GM18517 (cell line): ENCODE results near the gene NRCAM.
A peak's percentile ranks its signal among the peaks of the same experiment; 100 is the strongest.

Experiments
- ATAC-seq: cut with Tn5 transposase; IDR thresholded peaks from one replicate; pipeline ENCODE4 v1.9.1; 2021; ENCODE audit warnings: mild to moderate bottlenecking, moderate library complexity; ENCODE audit not compliant: unreplicated experiment

Gene NRCAM

DNA sequence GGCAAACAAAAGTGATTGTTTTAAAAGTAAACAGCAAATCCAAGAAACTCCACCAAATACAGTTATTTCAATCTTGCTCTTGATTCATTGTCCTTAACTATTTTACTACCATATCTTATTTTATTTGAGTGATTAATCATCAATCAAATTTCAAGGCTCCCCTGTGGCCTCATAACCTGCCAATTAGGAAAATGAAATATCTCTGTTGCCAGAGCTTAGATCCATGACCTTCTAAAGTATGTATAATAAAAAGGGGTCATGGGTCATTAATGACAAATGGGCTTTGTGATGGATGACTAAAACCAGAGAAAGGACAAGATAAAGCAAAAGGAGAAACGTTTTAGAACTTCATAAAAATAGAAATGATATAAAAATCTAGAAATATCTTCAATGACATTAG lies 28.5 kb downstream of the NRCAM start:
- no peak for ATAC-seq

- ATAC-seq, result no peak
Measured at GRCh38 chr7:108425714-108426275, 30.4 kb downstream of the NRCAM start.

- no peak for ATAC-seq
Measured at GRCh38 chr7:108424013-108424412, 32.2 kb downstream of the NRCAM start.

DNA sequence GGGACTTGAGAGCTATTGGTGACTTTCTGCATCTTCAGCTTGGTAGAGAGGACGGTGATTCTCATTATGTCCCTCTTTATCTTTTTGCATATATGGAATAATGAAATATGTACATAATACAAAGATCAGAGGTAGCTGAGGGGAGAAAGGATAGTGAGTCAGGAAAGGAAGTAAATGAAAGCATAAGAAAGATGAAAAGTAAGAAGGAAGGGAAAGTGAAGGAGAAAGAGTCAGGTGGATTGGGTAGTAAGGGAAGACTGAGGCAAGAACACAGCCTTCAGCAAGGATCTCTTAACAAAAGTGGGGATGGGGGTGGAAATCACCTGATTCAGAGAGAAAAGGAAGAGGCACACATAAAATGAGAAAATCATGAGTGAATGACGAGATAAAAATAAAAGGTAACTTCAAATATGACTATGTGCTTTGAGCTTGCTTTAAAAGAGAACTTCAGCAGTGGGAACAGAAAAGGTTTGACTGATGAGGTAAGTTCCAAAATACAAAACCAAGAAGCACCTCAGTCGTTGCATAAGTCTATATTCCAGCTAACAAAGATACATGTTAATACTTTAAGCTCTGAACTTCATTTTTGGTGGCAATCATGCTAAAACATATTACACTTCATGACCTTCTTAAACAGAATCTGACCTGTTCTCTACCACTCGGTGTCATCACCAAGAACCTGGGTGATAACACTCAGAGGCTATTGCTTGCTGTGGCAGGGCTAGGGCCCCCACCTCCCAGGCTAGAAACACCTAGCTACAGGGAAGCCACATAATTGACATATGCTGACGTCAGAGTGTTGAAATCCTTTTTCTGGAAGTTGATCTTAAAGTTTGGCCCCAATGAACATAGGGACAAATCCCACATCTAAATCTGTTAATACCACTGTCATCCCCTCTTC lies 32.9 kb downstream of the NRCAM start:
- no peak for ATAC-seq

- no peak for ATAC-seq
Measured at GRCh38 chr7:108421720-108422331, 34.4 kb downstream of the NRCAM start.

- ATAC-seq, result no peak
Measured at GRCh38 chr7:108419961-108420908, 36.0 kb downstream of the NRCAM start.

DNA sequence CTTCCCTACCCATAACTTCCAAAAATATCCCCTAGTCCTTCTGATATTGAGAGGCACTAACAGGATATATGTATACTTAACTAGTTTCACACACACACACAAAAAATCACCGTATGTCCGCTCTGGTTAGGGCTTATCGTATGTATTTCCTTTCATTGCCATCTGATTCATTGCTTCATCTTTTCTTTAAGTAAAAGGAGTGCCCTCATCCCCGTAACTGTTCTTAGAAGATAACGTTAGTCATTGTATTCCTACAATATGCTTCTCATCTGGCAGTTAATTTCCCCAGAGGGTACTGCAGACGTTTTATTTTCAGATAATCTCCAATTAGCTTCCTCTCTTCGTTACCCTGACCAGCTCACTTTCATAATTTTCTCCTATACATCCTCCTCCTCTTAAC lies 37.3 kb downstream of the NRCAM start:
- no peak for ATAC-seq

- no peak for ATAC-seq
Measured at GRCh38 chr7:108417926-108418325, 38.3 kb downstream of the NRCAM start.

GRCh38 chr7:108417144-108417543 lies 39.1 kb downstream of the NRCAM start:
- ATAC-seq, result no peak

- peak; percentile 95 for ATAC-seq
Measured at GRCh38 chr7:108415821-108416536, 40.3 kb downstream of the NRCAM start.

DNA sequence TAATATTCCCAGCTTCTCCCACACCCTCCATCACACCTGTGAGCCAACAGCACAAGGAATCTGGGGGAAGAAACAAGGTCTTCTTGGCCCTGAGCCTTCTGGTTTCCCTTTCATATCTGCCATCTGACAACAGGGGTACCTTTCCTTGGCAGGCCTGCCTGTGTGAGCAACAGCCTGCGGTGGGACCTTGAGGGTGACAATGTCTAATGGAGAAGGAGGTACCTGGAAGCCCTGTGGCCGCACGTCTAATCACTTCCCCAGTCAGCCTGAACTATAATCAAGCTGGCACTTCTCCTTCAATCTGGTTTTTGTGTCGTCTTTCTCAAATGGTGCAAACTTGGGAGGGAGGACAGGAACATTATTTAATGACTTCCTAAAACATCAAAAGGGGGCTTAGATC lies 41.2 kb downstream of the NRCAM start:
- no peak for ATAC-seq

GRCh38 chr7:108413782-108414492 lies 42.3 kb downstream of the NRCAM start:
- ATAC-seq, result no peak

DNA sequence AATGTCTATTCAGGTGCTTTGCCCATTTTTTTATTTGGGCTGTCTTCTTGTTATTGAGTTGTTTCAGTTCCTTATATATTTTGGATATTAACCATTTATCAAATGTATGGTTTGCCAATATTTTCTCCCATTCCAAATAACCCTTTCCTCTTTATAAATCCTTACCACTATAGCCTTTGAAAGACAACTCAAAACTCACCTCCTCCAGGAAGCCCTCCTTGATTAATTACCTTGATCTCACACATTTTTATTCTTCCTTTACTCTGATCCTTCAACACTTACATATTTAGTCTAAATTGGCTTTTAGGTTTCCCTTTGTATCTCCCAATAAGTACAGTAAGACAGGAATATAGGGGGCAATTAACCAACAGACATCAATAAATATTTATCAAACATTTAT lies 42.9 kb downstream of the NRCAM start:
- no peak for ATAC-seq

GRCh38 chr7:108409146-108409545 lies 47.1 kb downstream of the NRCAM start:
- ATAC-seq, result no peak

DNA sequence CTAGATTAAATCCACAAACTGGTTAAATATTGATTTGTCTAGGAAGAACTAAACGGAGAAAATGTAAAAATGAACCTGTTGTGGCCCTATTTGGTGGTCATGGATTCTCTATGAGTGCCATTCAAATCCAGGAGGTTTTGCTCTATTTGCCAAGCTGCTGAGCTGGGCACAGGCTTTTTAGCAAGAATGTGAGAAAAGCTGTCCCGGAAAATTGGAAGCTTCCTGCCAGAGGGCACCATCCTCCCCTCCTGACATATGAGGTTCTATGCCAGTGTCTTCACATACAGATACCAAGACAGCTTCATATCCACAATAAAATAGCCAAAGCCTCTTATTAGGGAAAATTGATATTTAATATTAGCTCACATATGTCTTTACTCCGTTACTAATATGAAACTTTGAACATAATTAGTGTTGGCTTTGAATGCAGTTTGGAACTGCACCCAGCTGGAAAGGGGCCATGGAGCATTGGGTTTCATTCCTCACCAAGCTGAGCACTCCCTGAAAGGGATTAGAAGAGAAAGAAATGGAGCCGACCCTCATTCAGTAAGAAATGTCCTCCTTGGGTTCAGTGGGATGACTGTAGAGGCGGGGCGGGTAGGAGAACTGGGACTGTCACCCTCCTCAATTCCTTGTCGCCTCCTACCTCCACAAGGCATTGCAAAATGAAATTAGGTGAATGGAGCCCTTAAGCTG lies 47.8 kb downstream of the NRCAM start:
- ATAC-seq, result no peak

GRCh38 chr7:108407676-108408075 lies 48.6 kb downstream of the NRCAM start:
- ATAC-seq, result no peak

DNA sequence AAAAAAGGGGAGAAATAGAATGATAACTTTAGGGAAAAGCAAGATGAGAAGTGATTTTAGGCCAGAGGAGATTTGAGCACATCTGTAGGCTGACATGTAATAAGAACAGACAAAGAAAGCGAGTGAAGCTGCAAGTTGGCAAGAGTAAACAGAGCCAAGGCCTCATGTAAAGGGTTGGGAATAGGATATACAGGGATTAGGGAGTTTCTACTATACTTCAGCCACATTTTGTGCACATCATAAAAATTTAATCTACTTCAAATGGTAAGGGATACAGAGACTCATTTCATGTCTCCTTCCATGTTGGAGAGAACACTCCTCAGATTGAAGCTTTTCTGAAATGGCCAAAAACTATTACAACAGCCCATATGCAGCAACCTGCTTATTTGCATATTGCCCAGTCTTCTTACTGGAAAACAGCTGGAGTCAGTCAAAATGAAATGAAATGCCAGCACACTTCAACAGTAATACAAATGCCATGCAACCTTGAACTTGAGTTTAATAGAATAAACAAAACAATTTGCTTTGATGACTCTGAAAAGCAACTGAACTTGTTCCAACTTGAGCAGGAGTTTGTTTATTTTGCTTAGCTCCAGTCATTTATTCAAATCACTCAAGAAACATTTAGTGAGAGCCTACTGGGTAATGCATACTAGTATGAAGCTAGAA lies 49.9 kb downstream of the NRCAM start:
- ATAC-seq, result no peak
